Calu3 (cell line): ENCODE measurements around the gene UBR4. TPM values are rescaled to one million over a fixed set of nuclear protein-coding genes. Genes with fewer than 3 reads are reported as not detected.

ENCODE experiments used
- BruUV-seq: library from RNA; stranded (reverse); fragments of 400-500 nt; replicated peaks from 2 replicates; lab custom pipeline; 2021; lab: Mats Ljungman, UMichigan
- CTCF ChIA-PET: fragments of 300-600 bp; sonication (Branson Sonifier 250); formaldehyde crosslinking; loops from one replicate; lab custom pipeline; 2022; ENCODE audit warnings: antibody characterized with exemption; lab: Charles Lee
- DNase-seq: peaks from one replicate; pipeline ENCODE4 v3.0.0; 2022
- H3K27ac Mint-ChIP-seq: one replicate; pipeline ENCODE4 v1.8.0; 2022; ENCODE audit warnings: mixed read lengths; ENCODE audit not compliant: unreplicated experiment
- H3K27me3 Mint-ChIP-seq: one replicate; pipeline ENCODE4 v1.8.0; 2022; ENCODE audit warnings: mixed read lengths; ENCODE audit not compliant: unreplicated experiment
- H3K36me3 Mint-ChIP-seq: one replicate; pipeline ENCODE4 v1.8.0; 2022; ENCODE audit warnings: mild to moderate bottlenecking, moderate library complexity, mixed read lengths; ENCODE audit not compliant: insufficient read depth, unreplicated experiment
- H3K4me1 Mint-ChIP-seq: one replicate; pipeline ENCODE4 v1.8.0; 2022; ENCODE audit warnings: mild to moderate bottlenecking, low read depth, mixed read lengths; ENCODE audit not compliant: unreplicated experiment
- H3K4me3 Mint-ChIP-seq: one replicate; pipeline ENCODE4 v1.8.0; 2022; ENCODE audit warnings: mild to moderate bottlenecking, low read depth, moderate library complexity, mixed read lengths; ENCODE audit not compliant: unreplicated experiment
- H3K9me3 Mint-ChIP-seq: one replicate; pipeline ENCODE4 v1.8.0; 2022; ENCODE audit warnings: low read depth, mixed read lengths; ENCODE audit not compliant: unreplicated experiment
- CTCF ChIP-seq: fragments of 200-600 bp; IDR thresholded peaks from one replicate; pipeline ENCODE4 v1.8.0; 2022; ENCODE audit warnings: antibody characterized with exemption; ENCODE audit not compliant: unreplicated experiment
- intact Hi-C: fragments of 100-400 bp; cut with micrococcal nuclease; formaldehyde crosslinking; loops from one replicate; pipeline ENCODE4 v1.10.0; 2022; ENCODE audit not compliant: unreplicated experiment
- total RNA-seq: library from RNA; stranded (reverse); gene quantifications from 2 replicates; pipeline ENCODE4 v1.2.3, GENCODE V29; 2022

Gene UBR4
- total RNA-seq, 1 experiment from 2014 or later: 123 TPM

GRCh38 chr1:19076841-19077616, 133.0 kb downstream of the UBR4 start:
- DNase-seq: no peak
- no peaks in the 10 kb centered on the region for H3K9me3 Mint-ChIP-seq
- intact Hi-C loops: no loop called here
- BruUV-seq: no TSS peak
- CTCF ChIA-PET: no interaction called here
- no peak for TF ChIP-seq CTCF
- no peaks in the 10 kb centered on the region for H3K27me3 Mint-ChIP-seq
- H3K27ac Mint-ChIP-seq: no peak overlapping the region
- H3K4me3 Mint-ChIP-seq: no peak overlapping the region
- peaks cover 29% of the 10 kb centered on the region for H3K4me1 Mint-ChIP-seq
- H3K36me3 Mint-ChIP-seq: peaks cover 41% of the 10 kb centered on the region

GRCh38 chr1:19074902-19075721, 135.0 kb downstream of the UBR4 start:
- BruUV-seq: no TSS peak
- peaks cover 26% of the 10 kb centered on the region for H3K36me3 Mint-ChIP-seq
- intact Hi-C loops: no loop called here
- no peak overlapping the region for H3K27ac Mint-ChIP-seq
- no peaks in the 10 kb centered on the region for H3K9me3 Mint-ChIP-seq
- no peak overlapping the region for H3K4me3 Mint-ChIP-seq
- CTCF ChIA-PET: interaction anchor here (0.8 kb wide), 1 partner anchor 172 kb away, joined by 3 read pairs; no protein-coding TSS in a partner anchor
- no peak for DNase-seq
- H3K4me1 Mint-ChIP-seq: peaks cover 10% of the 10 kb centered on the region
- no peaks in the 10 kb centered on the region for H3K27me3 Mint-ChIP-seq
- no peak for TF ChIP-seq CTCF

GRCh38 chr1:19074361-19074901, 135.6 kb downstream of the UBR4 start:
- no peak for DNase-seq
- Mint-ChIP-seq H3K4me3 (no peak overlapping the region), H3K27me3 (no peaks in the 10 kb centered on the region), H3K27ac (no peak overlapping the region), H3K36me3 (peaks cover 20% of the 10 kb centered on the region), H3K9me3 (no peaks in the 10 kb centered on the region), H3K4me1 (peaks cover 3% of the 10 kb centered on the region)
- intact Hi-C loops: no loop called here
- no peak for TF ChIP-seq CTCF
- CTCF ChIA-PET: interaction anchor here (0.8 kb wide), 1 partner anchor 172 kb away, joined by 3 read pairs; no protein-coding TSS in a partner anchor
- BruUV-seq: no TSS peak

GRCh38 chr1:19073311-19074186, 136.5 kb downstream of the UBR4 start:
- H3K27ac Mint-ChIP-seq: no peak overlapping the region
- CTCF ChIA-PET: no interaction called here
- no peak for DNase-seq
- no peaks in the 10 kb centered on the region for H3K27me3 Mint-ChIP-seq
- peaks cover 20% of the 10 kb centered on the region for H3K36me3 Mint-ChIP-seq
- no TSS peak for BruUV-seq
- no peak for TF ChIP-seq CTCF
- intact Hi-C loops: no loop called here
- H3K9me3 Mint-ChIP-seq: no peaks in the 10 kb centered on the region
- H3K4me3 Mint-ChIP-seq: no peak overlapping the region
- no peaks in the 10 kb centered on the region for H3K4me1 Mint-ChIP-seq
